A375 (cell line): Measurements from ENCODE around the gene PRDM7. TPM values are rescaled to one million over a fixed set of nuclear protein-coding genes. Genes with fewer than 3 reads are reported as not detected.

Experiments
- total RNA-seq: library from RNA; depleted of rRNA; stranded (reverse); fragments of >200 nt; shearing (Covaris generic); gene quantifications from 2 replicates; pipeline ENCODE4 v1.2.3, GENCODE V29; 2014; rRNA removed

PRDM7 gene
- 0.05 TPM in 1 of 2 replicates, not detected in the other for total RNA-seq

DNA sequence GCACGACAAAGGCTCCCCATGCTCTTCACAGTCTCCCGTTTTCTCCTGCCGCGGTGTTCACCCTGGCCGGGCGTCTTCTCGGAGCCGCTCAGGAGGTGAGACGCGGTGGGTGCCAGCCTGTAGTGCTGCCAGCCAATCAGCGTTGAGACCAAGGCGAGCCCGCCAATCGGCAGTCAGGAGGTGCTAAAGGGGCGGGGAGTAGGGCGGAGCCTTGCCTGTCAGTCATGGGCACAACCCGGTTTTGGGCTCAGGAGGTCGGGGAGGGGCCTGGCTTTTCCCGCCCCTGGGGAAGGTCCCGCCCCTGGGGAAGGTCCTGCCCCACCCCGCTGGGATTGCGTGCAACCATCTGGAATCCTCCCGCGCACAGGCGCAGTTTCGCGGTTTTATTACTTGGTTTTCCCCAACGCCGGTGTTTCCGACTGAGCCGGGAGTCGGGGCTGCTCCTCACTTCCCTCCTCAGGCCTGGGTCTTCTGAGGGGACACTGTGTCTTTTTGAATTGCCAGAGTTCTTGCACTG, at the start of gene PRDM7:
Gene PRDM7, minus strand, starts transcription at position 92 of the 517 bp plus-strand sequence. CDS start 1,421 bp downstream, outside the sequence.

DNA sequence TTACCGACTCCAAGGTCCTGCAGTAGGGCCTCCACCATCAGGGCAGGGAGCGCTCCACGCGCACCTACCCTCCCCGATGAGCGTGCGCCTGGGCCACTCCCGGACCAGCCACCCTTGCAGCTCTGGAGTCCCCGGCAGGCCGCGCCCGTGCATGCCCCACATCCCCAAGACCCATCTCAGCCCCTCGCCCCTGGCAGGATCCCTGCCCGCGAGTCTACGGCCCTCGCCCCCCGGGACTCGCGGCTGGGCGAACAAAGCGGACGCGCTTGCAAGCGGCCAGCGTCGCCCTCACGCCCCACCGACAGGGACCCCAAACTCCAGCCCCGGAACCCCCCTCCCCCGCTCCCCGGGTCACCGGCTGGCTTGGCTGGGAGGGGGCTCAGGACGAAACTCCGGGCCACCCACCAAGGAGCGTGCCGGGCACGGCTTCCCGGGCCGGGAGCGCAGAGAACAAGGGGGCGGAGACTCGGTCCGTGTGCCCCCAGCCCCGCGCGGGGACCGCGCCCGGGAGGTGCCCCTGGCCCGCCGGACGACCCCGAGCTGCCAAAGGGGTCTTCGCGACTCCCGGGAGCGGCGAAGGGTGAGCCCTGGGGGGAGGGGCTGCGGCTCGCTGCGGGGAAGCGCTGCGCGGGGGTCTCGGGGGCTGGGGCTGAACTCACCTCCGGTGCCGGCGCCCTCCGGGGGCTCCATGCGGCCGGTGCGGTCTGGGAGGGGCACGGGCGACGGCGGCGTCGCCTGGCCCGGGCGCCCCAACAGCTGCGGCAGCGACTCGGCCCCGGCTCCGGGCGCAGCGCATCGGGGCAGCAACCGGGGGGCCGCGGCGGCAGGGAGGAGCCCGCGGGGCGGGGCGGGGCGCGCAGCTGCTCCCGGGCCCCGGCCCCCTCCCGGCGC, 58.2 kb downstream of the PRDM7 start, which contains the start of gene DBNDD1:
Gene DBNDD1, minus strand, starts transcription at position 805 of the 891 bp plus-strand sequence. Its CDS starts 115 bp downstream, at position 690.

Other genes with a start within 250 kb of the PRDM7 start
- 7.6 and 11.8 TPM in 2 replicates for gene SPIRE2, start 248.9 kb downstream of the PRDM7 start, total RNA-seq
- 98.2 and 113 TPM in 2 replicates for gene TCF25, start 203.7 kb downstream of the PRDM7 start, total RNA-seq
- 12.2 and 13.8 TPM in 2 replicates for gene MC1R, start 158.5 kb downstream of the PRDM7 start, total RNA-seq
- 283 and 284 TPM in 2 replicates for gene TUBB3, start 154.0 kb downstream of the PRDM7 start, total RNA-seq
- gene DEF8, start 128.6 kb downstream of the PRDM7 start, total RNA-seq, result 107 and 111 TPM in 2 replicates
- 8.2 and 10.7 TPM in 2 replicates for gene DBNDD1, start 57.9 kb downstream of the PRDM7 start, total RNA-seq